HUES6 (cell line): ENCODE measurements around the gene ZNF691.

ENCODE experiments used
- H3K27ac ChIP-seq: 2 replicates; pipeline ENCODE4 v1.7.0; 2013; ENCODE audit warnings: low read depth, mild to moderate bottlenecking, low read length, inconsistent platforms
- H3K27me3 ChIP-seq: 2 replicates; pipeline ENCODE4 v1.6.1; 2013; ENCODE audit warnings: low read length; ENCODE audit not compliant: control insufficient read depth, insufficient read depth
- H3K36me3 ChIP-seq: 2 replicates; pipeline ENCODE4 v1.6.1; 2013; ENCODE audit warnings: low read length; ENCODE audit not compliant: control insufficient read depth, insufficient read depth
- H3K4me1 ChIP-seq: 2 replicates; pipeline ENCODE4 v1.6.1; 2013; ENCODE audit warnings: low read length; ENCODE audit not compliant: control insufficient read depth, insufficient read depth
- H3K4me3 ChIP-seq: 2 replicates; pipeline ENCODE4 v1.5.1; 2013; ENCODE audit warnings: low read depth, low read length
- H3K9ac ChIP-seq: one replicate; pipeline ENCODE4 v1.6.1; 2013; ENCODE audit warnings: mild to moderate bottlenecking, low read length
- H3K9me3 ChIP-seq: 2 replicates; pipeline ENCODE4 v1.6.1; 2013; ENCODE audit warnings: low read depth, low read length; ENCODE audit not compliant: control insufficient read depth, insufficient read depth

ZNF691 gene

DNA sequence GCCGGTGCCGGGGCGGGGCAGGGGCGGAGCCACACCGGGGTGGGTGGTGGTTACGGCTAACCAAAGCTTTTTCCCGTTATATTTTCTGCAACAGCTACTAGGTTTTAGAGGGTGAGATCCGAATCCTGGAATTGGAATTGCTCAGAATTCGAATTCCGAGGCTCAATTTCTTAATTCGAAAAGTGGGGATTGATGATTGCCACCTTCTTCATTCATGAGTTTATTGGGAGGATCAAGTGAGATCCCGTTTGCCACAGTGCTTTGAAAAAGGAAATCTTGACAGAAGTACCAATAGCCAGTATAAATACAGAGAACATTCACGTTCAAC lies 29.0 kb upstream of the ZNF691 start:
- peak overlapping the region; percentile 99 for H3K27ac ChIP-seq
- H3K4me1 ChIP-seq: peaks cover 18% of the 10 kb centered on the region
- H3K9me3 ChIP-seq: no peaks in the 10 kb centered on the region
- H3K27me3 ChIP-seq: no peaks in the 10 kb centered on the region
- H3K36me3 ChIP-seq: no peaks in the 10 kb centered on the region
- no peak overlapping the region for H3K9ac ChIP-seq
- H3K4me3 ChIP-seq: peak overlapping the region; percentile 99

DNA sequence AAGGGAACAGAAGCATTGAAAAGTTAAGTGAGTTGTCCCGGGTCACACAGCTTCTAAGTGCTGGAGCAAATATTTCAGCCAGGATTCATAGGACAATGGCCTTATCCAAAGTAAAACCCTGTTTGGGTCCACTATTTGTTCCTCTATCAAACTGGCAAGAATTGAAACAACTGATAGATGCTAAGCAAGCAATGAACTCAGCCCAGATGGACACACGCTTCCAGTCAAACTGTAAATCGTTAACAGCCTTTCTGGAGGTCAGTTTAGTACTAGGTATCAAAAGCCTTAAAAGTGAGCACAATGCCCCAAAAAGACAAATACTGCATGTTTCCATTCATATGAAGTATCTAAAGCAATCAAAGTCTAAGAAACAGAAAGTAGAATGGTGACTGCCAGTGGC lies 28.4 kb upstream of the ZNF691 start:
- H3K27me3 ChIP-seq: no peaks in the 10 kb centered on the region
- H3K9me3 ChIP-seq: no peaks in the 10 kb centered on the region
- no peaks in the 10 kb centered on the region for H3K36me3 ChIP-seq
- H3K27ac ChIP-seq: no peak overlapping the region
- peaks cover 20% of the 10 kb centered on the region for H3K4me1 ChIP-seq
- H3K4me3 ChIP-seq: no peak overlapping the region; the same call in 1 of the 2 replicates
- H3K9ac ChIP-seq: no peak overlapping the region

DNA sequence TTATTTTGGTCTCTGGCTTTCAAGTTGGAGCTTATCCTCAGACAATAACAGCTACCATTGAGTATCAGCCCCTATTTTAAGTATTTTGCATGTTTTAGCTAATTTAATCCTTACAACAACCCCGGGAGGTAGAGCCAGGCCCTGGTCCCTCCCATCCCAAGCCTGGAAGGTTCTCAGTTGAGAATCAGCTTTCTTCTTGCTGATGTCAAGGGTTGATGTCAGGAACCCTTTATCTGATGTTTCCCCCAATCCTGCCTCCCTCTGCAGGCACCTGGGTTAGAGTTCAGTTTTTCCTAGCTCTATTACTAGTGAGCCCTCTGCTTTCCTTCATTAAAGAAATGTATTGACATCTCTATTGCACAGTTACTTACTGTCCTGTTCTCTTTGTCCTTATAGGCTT lies 25.6 kb upstream of the ZNF691 start:
- no peaks in the 10 kb centered on the region for H3K36me3 ChIP-seq
- peaks cover 31% of the 10 kb centered on the region for H3K4me1 ChIP-seq
- no peak overlapping the region for H3K9ac ChIP-seq
- no peak overlapping the region for H3K4me3 ChIP-seq
- no peak overlapping the region for H3K27ac ChIP-seq
- no peaks in the 10 kb centered on the region for H3K9me3 ChIP-seq
- H3K27me3 ChIP-seq: no peaks in the 10 kb centered on the region

DNA sequence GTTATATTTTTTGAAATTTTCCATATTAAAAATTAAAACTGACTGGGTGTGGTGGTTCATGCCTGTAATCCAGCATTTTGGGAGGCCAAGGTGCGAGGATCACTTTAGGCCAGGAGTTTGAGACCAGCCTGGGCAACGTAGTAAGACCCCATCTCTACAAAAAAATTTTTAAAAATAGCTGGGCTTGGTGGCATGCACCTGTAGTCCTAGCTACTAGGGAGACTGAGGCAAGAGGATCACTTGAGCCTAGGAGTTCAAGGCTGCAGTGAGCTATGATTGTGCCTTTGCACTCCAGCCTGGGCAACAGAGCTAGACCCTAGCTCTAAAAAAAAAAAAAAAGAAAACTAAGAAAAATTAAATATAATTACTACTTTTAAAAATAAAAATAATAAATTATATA lies 24.7 kb upstream of the ZNF691 start:
- H3K36me3 ChIP-seq: no peaks in the 10 kb centered on the region
- H3K27ac ChIP-seq: no peak overlapping the region
- peaks cover 26% of the 10 kb centered on the region for H3K4me1 ChIP-seq
- no peak overlapping the region for H3K9ac ChIP-seq
- no peak overlapping the region for H3K4me3 ChIP-seq
- no peaks in the 10 kb centered on the region for H3K9me3 ChIP-seq
- no peaks in the 10 kb centered on the region for H3K27me3 ChIP-seq

DNA sequence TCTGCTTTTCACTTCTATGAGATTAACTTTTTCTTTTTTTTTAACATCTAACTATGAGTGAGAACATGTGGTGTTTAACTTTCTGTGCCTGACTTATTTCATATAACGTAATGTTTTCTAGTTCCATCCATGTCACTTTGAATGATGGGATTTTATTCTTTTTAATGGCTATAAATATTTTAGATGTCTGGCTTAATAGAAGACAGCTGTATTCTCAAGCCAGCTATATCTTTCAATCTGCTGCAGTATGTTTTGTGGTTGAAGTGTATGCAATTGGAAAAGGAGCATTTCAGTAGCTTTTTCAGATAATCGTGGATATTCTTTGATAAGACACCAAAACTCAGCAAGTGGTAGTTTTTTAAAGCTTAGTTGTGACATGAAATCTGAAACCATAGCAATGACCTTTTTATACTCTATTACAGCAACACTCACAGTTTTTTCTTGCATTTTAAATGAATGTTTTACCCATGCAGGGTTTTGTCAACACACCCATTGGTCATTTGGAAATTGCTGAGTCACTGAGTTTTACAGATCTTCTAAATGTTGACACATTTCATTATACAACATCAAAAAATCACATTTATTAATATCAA lies 23.5 kb upstream of the ZNF691 start:
- Histone ChIP-seq H3K27ac (0 out of 2 replicates have a peak overlapping the region, but pooled peaks have one; percentile 51), H3K4me1 (peaks cover 22% of the 10 kb centered on the region), H3K27me3 (no peaks in the 10 kb centered on the region), H3K4me3 (no peak overlapping the region), H3K9ac (no peak overlapping the region), H3K36me3 (no peaks in the 10 kb centered on the region), H3K9me3 (no peaks in the 10 kb centered on the region)

DNA sequence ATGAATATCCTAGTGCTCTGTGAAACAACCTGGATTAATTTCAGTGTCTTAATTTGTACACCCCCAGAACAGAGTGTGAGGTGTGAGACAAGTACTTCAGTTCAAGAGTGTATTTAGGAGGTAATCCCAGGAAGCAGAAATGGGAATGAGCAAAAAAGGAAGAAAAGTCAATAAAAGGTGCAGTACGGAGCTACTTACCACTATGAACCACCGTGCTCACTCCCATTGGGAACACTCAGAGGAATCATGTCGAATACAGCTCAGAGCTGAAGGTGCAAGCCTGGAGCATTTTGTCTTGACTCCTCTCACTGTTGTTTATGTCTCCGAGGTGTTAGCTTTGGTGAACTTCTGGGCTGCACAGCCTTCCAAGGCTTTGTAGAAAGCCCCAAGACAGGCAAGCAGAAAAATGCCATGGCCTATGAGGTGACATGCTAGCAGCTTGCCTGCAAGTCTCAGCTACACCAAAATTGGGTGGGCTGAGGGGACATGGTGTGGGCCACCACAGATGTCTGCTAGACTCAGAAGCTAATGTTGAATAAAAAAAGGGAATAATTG lies 21.9 kb upstream of the ZNF691 start:
- Histone ChIP-seq H3K9me3 (no peaks in the 10 kb centered on the region), H3K27me3 (no peaks in the 10 kb centered on the region), H3K4me1 (peaks cover 22% of the 10 kb centered on the region), H3K36me3 (no peaks in the 10 kb centered on the region), H3K4me3 (no peak overlapping the region), H3K27ac (no peak overlapping the region), H3K9ac (no peak overlapping the region)

DNA sequence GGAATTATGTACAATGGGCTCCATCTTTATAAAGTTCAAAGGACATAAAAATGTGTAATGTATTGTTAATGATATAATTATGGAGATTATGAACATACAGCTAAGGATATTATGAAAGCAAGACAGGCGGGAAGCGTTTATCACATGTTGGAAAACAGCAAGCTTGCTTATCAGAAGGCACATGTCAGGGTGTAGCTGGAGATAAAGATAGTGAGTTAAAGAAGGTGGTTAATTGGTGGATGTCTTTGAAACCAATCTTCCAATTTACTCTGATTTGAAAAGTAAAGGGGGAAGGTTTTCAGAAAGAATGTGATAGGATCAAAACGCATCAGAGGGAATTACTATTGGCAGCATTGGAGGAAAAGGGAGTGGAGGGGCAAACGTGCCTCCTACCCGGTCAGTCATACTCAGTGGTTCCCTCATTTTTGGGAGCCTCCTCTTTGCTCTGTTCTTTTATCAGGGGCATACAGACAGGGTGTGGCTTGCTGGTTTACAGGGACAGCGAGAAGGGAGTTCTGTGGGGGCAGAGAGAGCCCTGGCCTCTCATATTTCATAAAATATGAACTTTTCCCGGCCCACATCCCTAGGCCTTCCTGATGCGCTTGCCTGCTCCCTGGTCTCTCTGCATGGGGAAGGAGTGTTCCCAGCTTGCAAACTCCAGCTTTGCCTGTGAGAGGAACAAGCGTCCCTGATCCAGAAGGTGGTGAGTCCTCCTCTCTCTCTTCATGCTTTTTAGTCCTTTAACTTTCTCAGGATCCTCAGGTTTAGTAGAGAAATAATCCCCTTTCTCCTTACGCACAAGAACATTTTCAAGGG lies 21.2 kb upstream of the ZNF691 start:
- no peaks in the 10 kb centered on the region for H3K36me3 ChIP-seq
- H3K27me3 ChIP-seq: no peaks in the 10 kb centered on the region
- H3K9me3 ChIP-seq: no peaks in the 10 kb centered on the region
- no peak overlapping the region for H3K9ac ChIP-seq
- H3K27ac ChIP-seq: no peak overlapping the region
- no peak overlapping the region for H3K4me3 ChIP-seq
- H3K4me1 ChIP-seq: peaks cover 22% of the 10 kb centered on the region

DNA sequence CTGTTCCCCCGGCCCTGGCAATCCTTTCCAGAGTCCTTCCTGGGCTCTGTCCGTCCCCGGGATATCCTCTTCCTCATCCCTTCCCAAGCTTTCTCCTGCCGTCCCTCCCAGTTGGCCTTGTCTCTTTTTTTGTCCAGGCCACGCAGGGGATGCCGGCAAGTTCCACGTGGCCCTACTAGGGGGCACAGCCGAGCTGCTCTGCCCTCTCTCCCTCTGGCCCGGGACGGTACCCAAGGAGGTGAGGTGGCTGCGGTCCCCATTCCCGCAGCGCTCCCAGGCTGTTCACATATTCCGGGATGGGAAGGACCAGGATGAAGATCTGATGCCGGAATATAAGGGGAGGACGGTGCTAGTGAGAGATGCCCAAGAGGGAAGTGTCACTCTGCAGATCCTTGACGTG lies 15.8 kb upstream of the ZNF691 start:
- no peaks in the 10 kb centered on the region for H3K36me3 ChIP-seq
- no peak overlapping the region for H3K9ac ChIP-seq

DNA sequence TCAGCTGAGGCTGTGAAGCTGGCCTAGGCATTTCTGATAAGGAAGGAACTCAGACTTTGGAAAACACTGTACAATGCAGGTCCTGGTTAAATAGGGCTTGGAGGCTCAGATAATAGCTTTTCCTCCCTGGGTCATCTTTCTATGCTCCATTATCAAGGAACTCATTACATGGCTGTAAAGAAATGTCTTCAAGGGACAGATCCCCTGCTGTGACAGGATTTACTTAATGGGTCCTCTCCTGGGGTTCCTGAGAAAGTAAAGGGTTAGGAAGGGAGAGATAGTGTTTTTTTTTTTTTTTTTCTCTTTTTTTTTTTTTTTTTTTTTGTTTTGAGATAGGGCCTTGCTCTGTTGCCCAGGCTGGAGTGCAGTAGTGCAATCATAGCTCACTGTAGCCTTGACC lies 15.1 kb upstream of the ZNF691 start:
- Histone ChIP-seq H3K9ac (no peak overlapping the region), H3K36me3 (no peaks in the 10 kb centered on the region), H3K4me1 (peaks cover 6% of the 10 kb centered on the region; the same call in 1 of the 2 replicates), H3K9me3 (no peaks in the 10 kb centered on the region), H3K27me3 (no peaks in the 10 kb centered on the region), H3K27ac (no peak overlapping the region), H3K4me3 (no peak overlapping the region)

More for the DNA sequence above, 15.8 kb upstream of the ZNF691 start:
- H3K27ac ChIP-seq: no peak overlapping the region
- no peak overlapping the region for H3K4me3 ChIP-seq
- H3K9me3 ChIP-seq: no peaks in the 10 kb centered on the region
- peaks cover 6% of the 10 kb centered on the region; the same call in 1 of the 2 replicates for H3K4me1 ChIP-seq
- no peaks in the 10 kb centered on the region for H3K27me3 ChIP-seq

DNA sequence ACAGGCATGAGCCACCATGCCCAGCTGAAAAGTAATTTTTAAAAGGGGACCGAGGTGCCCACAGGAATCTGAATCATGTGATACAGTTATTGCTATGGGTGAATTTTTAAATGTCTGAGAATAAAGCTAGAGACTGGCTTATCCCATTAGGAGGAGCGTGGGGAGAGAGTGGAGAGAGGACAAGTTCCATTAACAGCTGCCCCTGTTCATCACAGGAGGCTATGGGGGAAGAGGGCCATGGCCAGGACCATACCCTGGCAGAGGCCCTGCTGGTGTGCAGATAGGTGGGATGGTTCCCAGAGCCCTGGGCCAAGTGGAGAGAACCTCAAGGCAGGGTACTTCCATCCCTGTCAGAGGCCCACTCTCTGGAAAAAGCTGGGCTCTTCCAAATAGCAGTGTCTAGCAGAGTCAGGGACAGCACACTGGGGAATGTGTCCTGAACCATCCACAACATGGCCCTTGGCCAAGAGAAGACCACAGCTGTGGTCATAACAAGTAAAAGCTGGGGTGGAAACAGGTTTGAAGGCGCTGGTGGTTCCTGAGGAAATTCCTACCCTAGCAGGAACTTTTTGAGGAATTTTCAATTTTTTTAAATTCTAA lies 13.7 kb upstream of the ZNF691 start:
- H3K27me3 ChIP-seq: no peaks in the 10 kb centered on the region
- no peak overlapping the region for H3K27ac ChIP-seq
- H3K4me1 ChIP-seq: peaks cover 6% of the 10 kb centered on the region; the same call in 1 of the 2 replicates
- H3K9ac ChIP-seq: no peak overlapping the region
- no peaks in the 10 kb centered on the region for H3K36me3 ChIP-seq
- no peaks in the 10 kb centered on the region for H3K9me3 ChIP-seq
- no peak overlapping the region for H3K4me3 ChIP-seq

DNA sequence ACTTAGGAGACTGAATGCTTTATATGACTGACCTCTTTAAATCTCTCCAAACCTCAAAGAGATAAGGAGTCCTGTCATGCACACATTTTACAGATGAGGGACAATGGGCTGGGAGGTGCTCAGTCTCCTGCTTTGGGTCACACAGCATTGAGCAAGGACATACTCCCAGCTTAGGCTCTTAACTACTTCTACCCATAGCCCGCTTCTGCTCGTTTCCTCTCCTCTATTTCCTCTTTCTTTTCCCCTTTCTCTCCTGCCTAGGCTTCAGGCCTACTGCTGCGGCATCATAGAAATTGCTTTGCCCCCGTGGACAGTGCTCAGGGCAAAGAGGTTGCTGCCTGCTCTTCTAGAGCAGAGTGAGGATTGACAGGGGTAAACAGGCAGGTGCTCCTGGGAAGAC lies 12.4 kb upstream of the ZNF691 start:
- no peak overlapping the region for H3K9ac ChIP-seq

More for the DNA sequence above, 12.4 kb upstream of the ZNF691 start:
- Histone ChIP-seq H3K36me3 (no peaks in the 10 kb centered on the region), H3K4me1 (peaks cover 6% of the 10 kb centered on the region; the same call in 1 of the 2 replicates), H3K9me3 (no peaks in the 10 kb centered on the region), H3K27ac (no peak overlapping the region), H3K27me3 (no peaks in the 10 kb centered on the region), H3K4me3 (no peak overlapping the region)
